ENCODE results near the gene OR51A7.
A peak's percentile ranks its signal among the peaks of the same experiment; 100 is the strongest.
"Not testable (repeated sequence)": the region's sequence is repeated elsewhere in the genome, so short reads cannot be mapped to it uniquely, and the experiment has no call there.

The OR51A7 gene

GRCh38 chr11:4903484-4903883, at the start of gene OR51A7:
Gene OR51A7, plus strand, starts transcription at chr11:4903783. Its CDS starts 3,587 bp downstream, at chr11:4907370.
- DNase-seq = no peak

- DNase-seq = not testable (repeated sequence)
Observed at GRCh38 chr11:4854286-4854685, 49.3 kb upstream of the OR51A7 start.

GRCh38 chr11:4862447-4863236, 40.9 kb upstream of the OR51A7 start:
- no peak for DNase-seq

- DNase-seq = no peak
Observed at GRCh38 chr11:4863876-4864275, 39.7 kb upstream of the OR51A7 start.

- DNase-seq = peak in 1 of 3 experiments; percentile 44
Observed at GRCh38 chr11:4865855-4866254, 37.7 kb upstream of the OR51A7 start.

GRCh38 chr11:4881188-4881587, 22.4 kb upstream of the OR51A7 start:
- no peak for DNase-seq

GRCh38 chr11:4881860-4882500, 21.6 kb upstream of the OR51A7 start, which contains the start of gene OR51T1:
Gene OR51T1, plus strand, starts transcription at chr11:4881900. Its CDS starts 0 bp downstream, at chr11:4881900.
- DNase-seq = peak in 1 of 3 experiments; percentile 42

GRCh38 chr11:4882543-4882942, 21.0 kb upstream of the OR51A7 start:
- DNase-seq = peak in 2 of 3 experiments; percentile 28 to 71

- DNase-seq = no peak
Observed at GRCh38 chr11:4884361-4884760, 19.2 kb upstream of the OR51A7 start.

GRCh38 chr11:4886186-4886585, 17.4 kb upstream of the OR51A7 start:
- no peak for DNase-seq

GRCh38 chr11:4887591-4887990, 16.0 kb upstream of the OR51A7 start:
- peak in 1 of 3 experiments; percentile 4 for DNase-seq

- DNase-seq = no peak
Observed at GRCh38 chr11:4890279-4890678, 13.3 kb upstream of the OR51A7 start.

GRCh38 chr11:4891996-4892640, 11.5 kb upstream of the OR51A7 start:
- no peak for DNase-seq

GRCh38 chr11:4916581-4916980, 13.0 kb downstream of the OR51A7 start:
- no peak for DNase-seq

GRCh38 chr11:4919250-4919649, 15.7 kb downstream of the OR51A7 start, which contains the start of gene OR51G2:
Gene OR51G2, minus strand, starts transcription at chr11:4919350. Its CDS starts 3,687 bp downstream, at chr11:4915663.
- DNase-seq = no peak

- DNase-seq = no peak
Observed at GRCh38 chr11:4921796-4922195, 18.2 kb downstream of the OR51A7 start.

- DNase-seq = no peak
Observed at GRCh38 chr11:4922304-4922703, 18.7 kb downstream of the OR51A7 start.

GRCh38 chr11:4924239-4924638, 20.7 kb downstream of the OR51A7 start, which contains the start of gene OR51G1:
Gene OR51G1, minus strand, starts transcription at chr11:4924339. Its CDS starts 0 bp downstream, at chr11:4924339.
- DNase-seq = no peak

- no peak for DNase-seq
Observed at GRCh38 chr11:4926608-4927007, 23.0 kb downstream of the OR51A7 start.

GRCh38 chr11:4932751-4933150, 29.2 kb downstream of the OR51A7 start:
- DNase-seq = peak in 1 of 3 experiments; percentile 45

GRCh38 chr11:4936745-4937144, 33.2 kb downstream of the OR51A7 start:
- DNase-seq = no peak

- DNase-seq = no peak
Observed at GRCh38 chr11:4947505-4947904, 43.9 kb downstream of the OR51A7 start, which contains the start of gene OR51A4. Gene OR51A4, minus strand, starts transcription at chr11:4947605. Its CDS starts 505 bp downstream, at chr11:4947100.

- not testable (repeated sequence) for DNase-seq
Observed at GRCh38 chr11:4955613-4956012, 52.0 kb downstream of the OR51A7 start, which contains the start of gene OR51A2. Gene OR51A2, minus strand, starts transcription at chr11:4955713. Its CDS starts 0 bp downstream, at chr11:4955713.
